ENCODE measurements around the gene NRN1.

NRN1 gene

GRCh38 chr6:6002005-6002847 is 4.5 kb downstream of the NRN1 start:
- DNase-seq = peak; percentile 19

GRCh38 chr6:6001443-6001842 is 5.3 kb downstream of the NRN1 start:
- no peak for DNase-seq

- DNase-seq = no peak
These were observed 6.8 kb downstream of the NRN1 start for GRCh38 chr6:5999688-6000608.

- DNase-seq = no peak
These were observed 7.7 kb downstream of the NRN1 start for GRCh38 chr6:5998711-5999687.

GRCh38 chr6:5998236-5998635 is 8.5 kb downstream of the NRN1 start:
- DNase-seq = no peak

GRCh38 chr6:5997420-5997987 is 9.2 kb downstream of the NRN1 start:
- DNase-seq = no peak

- DNase-seq = peak; percentile 18
These were observed 9.9 kb downstream of the NRN1 start for GRCh38 chr6:5996714-5997419.

GRCh38 chr6:5995949-5996713 is 10.6 kb downstream of the NRN1 start:
- DNase-seq = peak; percentile 20

- no peak for DNase-seq
These were observed 11.1 kb downstream of the NRN1 start for GRCh38 chr6:5995658-5995948.

GRCh38 chr6:5994999-5995657 is 11.6 kb downstream of the NRN1 start:
- no peak for DNase-seq

- no peak for DNase-seq
These were observed 12.3 kb downstream of the NRN1 start for GRCh38 chr6:5994234-5994998.

- DNase-seq = no peak
These were observed 14.0 kb downstream of the NRN1 start for GRCh38 chr6:5992551-5993225.

GRCh38 chr6:5990786-5991185 is 15.9 kb downstream of the NRN1 start:
- no peak for DNase-seq

GRCh38 chr6:5989141-5989723 is 17.5 kb downstream of the NRN1 start:
- no peak for DNase-seq

GRCh38 chr6:5986861-5987260 is 19.9 kb downstream of the NRN1 start:
- DNase-seq = no peak

GRCh38 chr6:5984150-5985089 is 22.3 kb downstream of the NRN1 start:
- DNase-seq = no peak

Data from CD4-positive, alpha-beta T cell treated with Interleukin-6 for 4 hours (primary cell).